ENCODE measurements around the gene SLC35A4.

The SLC35A4 gene

DNA sequence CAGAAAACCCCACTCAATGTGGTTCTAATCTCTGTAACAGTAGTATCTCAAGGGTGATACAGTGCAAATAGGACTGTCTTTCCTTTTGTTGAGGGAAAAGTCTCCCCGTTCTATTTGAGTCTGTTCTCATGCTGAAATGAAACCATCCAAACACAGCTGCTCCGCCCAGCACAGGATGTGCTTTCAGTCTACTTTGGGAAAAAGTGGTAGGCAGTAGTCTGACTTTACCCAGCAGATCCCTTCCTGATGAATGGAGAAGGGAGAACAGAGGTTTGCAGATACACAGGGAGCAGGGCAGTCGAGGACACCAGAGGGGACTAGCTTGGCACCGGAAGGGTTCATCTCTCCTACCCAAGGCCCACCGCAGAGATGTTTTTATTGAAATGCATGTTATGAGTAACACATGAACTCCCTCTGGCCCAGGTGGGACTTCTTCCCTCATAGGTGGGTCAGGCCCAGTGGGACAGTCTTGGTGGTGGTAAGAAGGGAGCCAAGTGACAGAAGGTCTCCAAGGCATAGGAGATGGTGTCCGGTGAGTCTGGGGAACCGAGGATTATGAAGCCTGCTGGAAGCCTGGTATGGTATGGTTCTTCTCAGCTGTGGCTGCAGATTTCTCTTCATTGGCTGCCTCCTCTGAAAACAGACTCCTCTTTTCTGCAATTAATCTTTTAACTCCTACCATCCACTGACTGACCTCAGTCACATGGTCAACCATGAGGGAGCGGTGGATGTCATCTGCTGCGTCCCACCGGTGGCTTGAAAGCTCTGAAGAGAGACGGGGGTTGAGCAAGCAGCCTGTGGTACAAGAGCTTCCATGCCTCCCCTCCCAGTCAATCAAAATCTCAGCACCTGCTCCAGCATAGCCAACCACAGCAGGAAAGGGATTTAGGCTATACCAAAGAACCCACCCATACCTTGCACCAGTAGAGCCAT lies 14.2 kb upstream of the SLC35A4 start:
- H3K4me3 ChIP-seq (replicated peaks in 1 of 2; ENCODE audit: low read depth in 2 of 2, low read length in 2 of 2): no peak overlapping the region
- no peak for DNase-seq (ENCODE audit: low read depth in 2 of 2)
- TF ChIP-seq, protein P1, sequence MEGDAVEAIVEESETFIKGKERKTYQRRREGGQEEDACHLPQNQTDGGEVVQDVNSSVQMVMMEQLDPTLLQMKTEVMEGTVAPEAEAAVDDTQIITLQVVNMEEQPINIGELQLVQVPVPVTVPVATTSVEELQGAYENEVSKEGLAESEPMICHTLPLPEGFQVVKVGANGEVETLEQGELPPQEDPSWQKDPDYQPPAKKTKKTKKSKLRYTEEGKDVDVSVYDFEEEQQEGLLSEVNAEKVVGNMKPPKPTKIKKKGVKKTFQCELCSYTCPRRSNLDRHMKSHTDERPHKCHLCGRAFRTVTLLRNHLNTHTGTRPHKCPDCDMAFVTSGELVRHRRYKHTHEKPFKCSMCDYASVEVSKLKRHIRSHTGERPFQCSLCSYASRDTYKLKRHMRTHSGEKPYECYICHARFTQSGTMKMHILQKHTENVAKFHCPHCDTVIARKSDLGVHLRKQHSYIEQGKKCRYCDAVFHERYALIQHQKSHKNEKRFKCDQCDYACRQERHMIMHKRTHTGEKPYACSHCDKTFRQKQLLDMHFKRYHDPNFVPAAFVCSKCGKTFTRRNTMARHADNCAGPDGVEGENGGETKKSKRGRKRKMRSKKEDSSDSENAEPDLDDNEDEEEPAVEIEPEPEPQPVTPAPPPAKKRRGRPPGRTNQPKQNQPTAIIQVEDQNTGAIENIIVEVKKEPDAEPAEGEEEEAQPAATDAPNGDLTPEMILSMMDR (IDR thresholded peaks at IDR 0.05; ENCODE audit: low read depth, low read length): no peak

DNA sequence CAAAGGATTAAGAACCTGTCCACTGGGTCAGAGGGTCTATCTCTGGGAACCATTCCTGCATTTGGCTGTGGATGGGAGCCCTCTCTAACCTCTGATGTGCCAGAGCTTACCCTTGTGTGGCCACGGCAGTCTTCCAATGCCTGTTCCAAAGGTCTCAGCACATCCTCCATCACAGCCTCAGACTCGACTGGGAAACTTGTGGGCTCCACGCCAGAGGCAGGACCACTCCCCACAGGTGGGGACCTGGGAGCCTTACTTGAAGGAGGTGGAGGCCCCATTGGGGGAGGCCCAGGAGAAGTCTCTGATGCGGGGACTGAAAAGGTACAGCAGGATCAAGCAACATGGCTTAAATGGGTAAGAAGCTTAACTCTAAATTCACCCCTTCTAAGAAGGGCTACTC lies 12.8 kb upstream of the SLC35A4 start:
- no peak for DNase-seq (ENCODE audit: low read depth in 2 of 2)
- TF ChIP-seq, protein P1 (IDR thresholded peaks at IDR 0.05; ENCODE audit: low read depth, low read length): no peak
- no peak overlapping the region for H3K4me3 ChIP-seq (replicated peaks in 1 of 2; ENCODE audit: low read depth in 2 of 2, low read length in 2 of 2)

DNA sequence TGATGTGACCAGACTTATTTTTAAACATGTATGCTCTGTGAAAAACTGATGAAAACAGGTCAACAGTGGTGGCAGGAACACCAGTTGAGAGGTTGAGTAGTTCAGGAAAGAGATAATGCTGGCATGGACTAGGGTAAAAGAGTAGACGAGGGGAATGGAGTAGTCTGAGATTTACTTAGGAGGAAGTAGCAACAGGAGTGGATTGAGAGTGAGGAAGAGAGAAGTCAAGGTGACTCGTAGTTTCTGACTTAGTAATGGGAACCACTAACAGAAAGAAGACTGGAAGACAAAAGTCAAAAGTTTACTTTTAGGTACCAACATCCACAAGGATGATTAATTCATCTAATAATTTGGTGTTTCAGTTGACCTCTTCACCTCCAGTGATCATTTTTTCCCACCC lies 11.0 kb upstream of the SLC35A4 start:
- TF ChIP-seq, protein P1 (IDR thresholded peaks at IDR 0.05; ENCODE audit: low read depth, low read length): no peak
- peak in 1 of 2 donors; percentile 32 for DNase-seq (ENCODE audit: low read depth in 2 of 2)
- H3K4me3 ChIP-seq (replicated peaks in 1 of 2; ENCODE audit: low read depth in 2 of 2, low read length in 2 of 2): no peak overlapping the region

DNA sequence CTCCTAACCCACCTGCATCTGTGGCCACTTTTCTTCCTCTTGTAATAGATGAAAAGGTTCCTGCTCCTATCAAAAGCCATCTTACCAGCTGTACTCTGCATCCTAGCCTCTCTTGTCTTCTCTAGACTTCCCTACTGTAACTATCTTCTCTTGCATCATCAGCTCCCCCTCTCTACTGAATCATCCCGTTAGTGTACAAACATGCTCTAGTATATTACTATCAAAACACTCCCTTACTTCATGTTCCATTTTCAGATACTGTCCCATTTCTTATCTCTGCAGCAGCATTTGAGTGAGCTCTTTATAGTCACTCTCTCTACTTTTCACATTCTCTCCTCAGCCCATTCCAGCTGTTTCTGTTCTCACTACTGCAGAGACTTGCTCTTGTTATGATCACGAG lies 10.2 kb upstream of the SLC35A4 start:
- H3K4me3 ChIP-seq (replicated peaks in 1 of 2; ENCODE audit: low read depth in 2 of 2, low read length in 2 of 2): no peak overlapping the region
- peak; percentile 51 to 78 for DNase-seq (ENCODE audit: low read depth in 2 of 2)
- TF ChIP-seq, protein P1 (IDR thresholded peaks at IDR 0.05; ENCODE audit: low read depth, low read length): no peak

DNA sequence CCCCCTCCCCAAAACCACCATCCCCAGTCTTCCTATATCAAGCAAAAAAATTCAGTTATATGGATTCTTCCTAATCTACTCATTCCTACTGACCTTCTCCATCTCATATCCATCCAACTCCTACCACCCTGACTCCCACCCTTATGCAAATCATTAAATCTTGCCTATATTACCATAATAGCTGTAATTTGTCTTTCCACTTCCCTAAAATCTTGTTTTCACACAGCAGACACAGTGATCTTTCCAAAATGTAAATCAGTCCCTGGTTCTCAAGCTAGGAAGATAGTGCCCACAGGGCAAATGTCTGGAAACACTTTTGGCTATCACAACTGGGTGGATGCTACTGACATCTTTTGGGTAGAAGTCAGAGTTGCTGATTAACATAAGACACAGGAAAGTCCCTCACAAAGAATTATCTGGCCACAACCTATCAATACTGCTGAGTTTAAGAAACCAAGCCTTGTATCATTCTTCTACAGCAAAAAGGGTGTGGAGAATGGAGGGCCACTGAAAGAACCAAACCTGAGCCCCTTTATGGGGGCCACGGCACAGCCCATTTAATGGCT lies 8.8 kb upstream of the SLC35A4 start:
- DNase-seq (ENCODE audit: low read depth in 2 of 2): no peak
- H3K4me3 ChIP-seq (replicated peaks in 1 of 2; ENCODE audit: low read depth in 2 of 2, low read length in 2 of 2): peak overlapping the region; percentile 81 to 86

DNA sequence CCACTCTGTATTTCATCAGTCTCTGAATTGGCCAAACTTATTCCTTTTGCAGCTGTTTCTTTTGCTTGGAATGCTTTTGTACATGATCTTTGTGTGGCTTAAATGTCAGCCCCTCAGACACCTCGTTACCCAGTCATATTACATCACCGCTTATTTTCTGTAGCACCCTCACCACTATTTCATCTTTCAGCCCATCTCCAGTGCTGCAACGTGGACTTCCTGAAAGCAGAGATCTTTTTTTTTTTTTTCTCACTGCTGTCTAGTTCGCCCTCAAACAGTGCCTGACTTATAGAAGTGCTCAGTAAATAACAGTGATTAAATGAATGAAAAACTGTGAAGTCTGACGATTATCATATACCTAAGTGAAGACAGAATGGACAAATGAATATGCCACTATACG lies 8.2 kb upstream of the SLC35A4 start:
- DNase-seq (ENCODE audit: low read depth in 2 of 2): peak; percentile 51 to 55
- H3K4me3 ChIP-seq (replicated peaks in 1 of 2; ENCODE audit: low read depth in 2 of 2, low read length in 2 of 2): peak overlapping the region; percentile 81 to 86
- TF ChIP-seq, protein P1 (IDR thresholded peaks at IDR 0.05; ENCODE audit: low read depth, low read length): no peak

More for the DNA sequence above, 8.8 kb upstream of the SLC35A4 start:
- TF ChIP-seq, protein P1 (IDR thresholded peaks at IDR 0.05; ENCODE audit: low read depth, low read length): no peak
